Glomerular endothelial cell (primary cell): ENCODE results near the gene HECW1. TPM values are rescaled to one million over a fixed set of nuclear protein-coding genes. Genes with fewer than 3 reads are reported as not detected.

Experiments
- DNase-seq: peaks from one replicate; pipeline ENCODE4 v3.0.0-alpha.2; 2011; ENCODE audit warnings: low read depth, low spot score; ENCODE audit errors: extremely low read depth
- total RNA-seq: library from RNA; depleted of rRNA; stranded (reverse); fragments of >200 nt; gene quantifications from 2 replicates; pipeline ENCODE4 v1.2.3, GENCODE V29; 2015

The HECW1 gene
- total RNA-seq, 1 donor from 2014 or later = not detected

DNA sequence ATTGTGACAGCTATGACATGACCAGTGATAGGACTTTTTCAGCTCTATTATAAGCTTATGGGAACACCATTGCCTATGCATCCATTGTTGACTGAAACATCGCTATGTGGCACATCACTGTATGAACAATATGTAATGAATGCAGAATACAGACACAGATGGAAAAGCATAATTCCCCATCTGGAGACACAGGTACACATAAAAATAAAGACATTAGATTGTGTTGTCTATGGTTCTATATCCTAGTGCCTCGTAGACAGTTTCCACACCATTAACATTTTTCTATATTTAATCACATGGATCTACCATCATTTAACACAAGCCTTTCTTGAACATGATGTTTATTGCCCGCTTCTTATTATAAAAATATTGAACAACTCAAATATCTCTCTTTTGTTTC is 374.2 kb downstream of the HECW1 start:
- no peak for DNase-seq

DNA sequence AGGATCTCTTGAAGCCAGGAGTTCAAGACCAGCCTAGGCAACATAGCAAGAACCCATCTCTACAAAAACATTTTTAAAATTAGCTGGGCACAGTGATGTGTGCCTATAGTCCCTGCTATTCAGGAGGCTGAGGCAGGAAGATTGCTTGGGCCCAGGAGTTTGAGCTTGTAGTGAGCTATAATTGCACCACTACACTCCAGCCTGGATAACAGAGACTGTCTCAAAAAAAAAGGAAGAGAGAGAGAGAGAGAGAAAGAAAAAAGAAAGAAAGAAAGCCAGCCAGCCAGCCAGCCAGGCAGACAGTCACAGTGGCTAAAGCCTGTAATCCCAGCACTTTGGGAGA is 375.3 kb downstream of the HECW1 start:
- no peak for DNase-seq

DNA sequence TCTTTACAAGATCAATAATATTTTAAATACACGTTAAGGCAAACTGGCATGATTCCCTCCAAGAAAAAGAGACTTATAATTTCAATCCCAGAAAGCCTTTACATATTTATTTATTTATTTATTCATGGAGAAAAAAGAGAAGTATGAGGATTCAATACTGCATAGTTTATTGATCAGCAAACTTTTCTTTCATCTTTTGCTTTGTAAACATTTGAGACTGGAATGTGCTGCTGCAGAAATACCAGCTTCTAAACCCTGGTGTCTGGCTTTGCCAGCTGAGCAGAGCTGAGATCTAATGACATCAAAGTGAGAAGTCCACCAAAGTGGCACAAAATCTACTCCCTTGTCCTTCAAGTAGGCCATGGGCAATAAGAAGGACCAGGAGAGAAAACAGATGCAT is 376.8 kb downstream of the HECW1 start:
- DNase-seq = no peak

DNA sequence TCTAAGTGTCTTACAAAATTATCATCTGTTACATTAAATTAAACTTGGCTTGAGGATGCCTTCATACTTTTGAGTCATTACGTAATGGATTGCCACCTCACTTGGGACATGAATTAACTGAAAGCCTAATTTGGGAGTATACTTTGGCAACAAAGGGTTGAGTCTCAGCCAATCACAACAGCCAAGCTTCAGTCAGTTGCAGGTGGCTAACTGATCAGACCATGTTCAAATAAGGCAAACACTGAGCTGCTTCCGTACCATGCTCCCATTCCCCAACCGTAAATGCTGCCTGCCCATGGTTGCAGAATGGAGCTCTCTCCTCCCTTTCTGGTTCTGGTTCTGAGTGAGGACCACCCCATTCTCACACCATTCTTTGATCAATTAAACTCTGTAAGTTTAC is 377.6 kb downstream of the HECW1 start:
- DNase-seq = no peak

DNA sequence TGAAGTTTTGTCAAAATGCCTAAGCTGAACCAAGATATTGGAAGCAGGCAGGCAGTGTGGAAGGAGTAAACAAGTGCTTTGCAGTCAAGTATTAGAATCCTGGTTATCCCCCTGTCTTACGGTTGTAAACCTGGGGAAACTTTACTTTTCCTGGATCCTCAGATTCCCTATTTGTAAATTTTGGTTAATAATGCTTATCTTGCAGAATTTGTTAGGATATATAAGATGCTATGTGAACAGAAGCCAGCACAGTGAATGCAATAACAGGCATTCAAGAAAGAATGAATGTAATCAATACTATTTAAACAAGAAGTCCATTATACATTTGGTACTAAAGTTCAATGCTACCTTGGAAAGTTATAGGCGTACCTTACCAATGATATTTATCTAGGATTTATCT is 378.7 kb downstream of the HECW1 start:
- DNase-seq = no peak

DNA sequence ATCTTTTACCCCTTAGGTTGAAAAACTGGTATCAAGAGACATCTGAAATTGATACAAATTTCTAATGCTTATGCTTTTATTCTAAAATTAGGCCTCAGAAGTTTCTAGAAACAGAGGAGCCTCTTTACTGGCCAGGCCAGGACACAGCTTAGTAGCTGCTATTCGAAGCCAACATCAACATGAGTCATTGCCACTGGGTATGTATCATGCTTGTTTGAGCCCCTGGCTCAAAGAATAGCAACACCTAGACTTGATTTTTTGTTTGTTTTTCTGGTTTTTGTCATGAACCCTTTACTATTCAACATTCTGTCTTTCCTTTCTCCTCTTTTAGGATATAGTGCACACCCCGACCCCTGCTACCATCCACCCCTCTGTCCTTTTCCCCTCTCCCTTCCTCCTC is 379.5 kb downstream of the HECW1 start:
- DNase-seq = no peak

DNA sequence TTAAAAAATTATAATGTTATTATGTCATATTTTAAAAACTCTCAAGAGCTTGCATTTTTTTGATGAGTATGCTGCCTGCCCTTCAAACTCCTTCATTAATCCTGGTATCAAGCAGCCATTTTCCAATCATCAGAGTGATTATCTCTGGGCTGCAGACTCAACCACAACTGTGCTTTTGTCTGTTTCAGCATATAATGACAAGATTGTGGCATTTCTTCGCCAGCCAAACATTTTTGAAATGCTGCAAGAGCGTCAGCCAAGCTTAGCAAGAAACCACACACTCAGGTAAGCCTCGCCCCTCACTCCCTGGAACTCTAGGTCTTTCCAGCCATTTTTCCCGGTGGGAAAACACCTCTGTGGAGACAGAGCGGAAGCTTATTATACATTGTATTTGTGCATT is 380.4 kb downstream of the HECW1 start:
- no peak for DNase-seq

DNA sequence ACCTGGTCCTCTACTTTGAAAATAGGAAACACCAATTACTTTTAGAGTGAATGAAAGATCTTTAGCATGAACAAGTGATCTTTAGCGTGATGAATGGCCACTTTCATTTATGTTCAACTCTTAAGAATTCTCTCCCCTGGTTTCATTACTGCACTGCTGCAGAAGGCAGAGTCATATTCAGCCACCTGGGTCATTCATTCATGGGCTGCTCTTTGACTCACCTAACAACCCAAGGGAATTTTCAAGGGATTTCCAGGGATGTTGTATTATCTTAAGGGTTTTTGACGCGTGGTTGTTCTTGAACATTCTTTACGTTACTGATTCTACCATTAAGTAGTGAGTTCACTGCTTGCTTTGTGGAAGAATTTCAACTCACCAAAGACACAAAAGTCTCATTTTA is 383.1 kb downstream of the HECW1 start:
- no peak for DNase-seq

DNA sequence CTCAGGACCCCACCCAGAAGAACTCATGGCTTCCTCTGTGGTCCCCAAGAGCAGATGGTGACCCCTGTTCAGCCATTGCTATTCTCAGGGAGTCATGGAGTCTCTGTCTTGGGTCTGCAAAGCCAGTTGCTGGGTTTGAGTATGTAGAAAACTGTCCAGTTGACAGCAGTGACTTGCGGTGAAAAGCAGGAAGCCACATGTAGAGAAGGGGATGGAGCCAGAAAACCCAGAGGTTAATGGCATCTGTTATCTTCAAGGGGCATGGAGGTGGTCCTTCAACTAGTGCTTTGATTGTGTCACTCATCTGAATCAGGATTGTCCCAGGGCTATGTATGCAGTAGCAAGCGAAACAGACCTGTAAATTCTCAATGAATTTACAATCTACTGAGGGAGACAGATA is 384.1 kb downstream of the HECW1 start:
- DNase-seq = no peak

DNA sequence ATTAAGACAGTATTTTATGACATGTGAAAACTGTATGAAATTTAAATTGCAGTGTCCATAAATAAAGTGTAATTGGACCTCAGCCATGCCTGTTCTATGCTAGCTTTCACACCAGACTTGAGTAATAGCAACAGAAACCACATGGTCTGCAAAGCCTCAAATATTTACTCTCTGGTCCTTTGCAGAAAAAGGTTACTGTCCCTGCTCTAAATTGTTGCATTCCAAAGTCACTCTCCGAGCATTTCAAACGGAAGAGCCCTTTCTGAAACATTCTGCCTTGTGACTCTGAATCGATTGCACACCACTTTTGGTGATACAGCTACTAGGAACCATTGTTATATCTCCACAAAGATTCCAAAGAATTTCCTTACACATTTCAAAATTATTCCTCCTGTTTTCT is 389.4 kb downstream of the HECW1 start:
- DNase-seq = no peak

DNA sequence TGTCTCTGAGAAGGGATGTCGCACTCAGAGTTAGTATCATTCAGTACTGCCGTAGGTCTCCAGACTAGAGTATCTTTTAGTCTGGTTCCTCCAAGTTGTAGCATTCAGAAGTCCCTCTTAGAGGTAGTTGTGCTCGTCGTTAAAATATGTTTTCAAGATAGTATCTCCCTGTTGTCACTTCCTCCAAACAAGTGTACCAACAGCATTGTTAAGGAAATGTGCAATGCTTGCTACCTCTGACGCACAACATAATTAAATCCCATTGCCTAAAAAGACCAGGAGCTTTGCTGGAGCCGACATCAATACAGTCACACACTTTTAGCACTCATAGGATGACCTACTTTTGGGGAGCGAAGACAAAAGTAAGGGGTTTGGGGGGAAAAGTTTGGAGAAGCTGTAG is 390.5 kb downstream of the HECW1 start:
- DNase-seq = no peak

DNA sequence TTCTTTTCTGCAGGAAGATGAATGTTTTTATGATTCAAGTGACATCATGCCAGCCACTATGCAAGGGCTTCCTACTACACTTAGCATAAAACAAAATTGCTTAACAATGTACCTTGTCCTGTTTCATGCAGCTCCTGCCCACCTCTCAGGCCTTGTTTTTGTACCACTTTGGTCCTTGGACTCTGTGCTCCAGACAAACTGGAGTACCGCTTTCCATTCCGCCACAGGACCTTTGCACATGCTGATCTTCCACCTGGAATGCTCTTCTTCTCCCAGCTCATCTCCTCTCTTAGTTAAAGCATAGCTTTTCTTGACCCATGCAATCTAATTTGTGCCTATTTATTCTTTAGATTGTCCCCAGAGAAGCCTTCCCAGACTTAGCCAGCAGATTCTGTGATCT is 393.0 kb downstream of the HECW1 start:
- no peak for DNase-seq

DNA sequence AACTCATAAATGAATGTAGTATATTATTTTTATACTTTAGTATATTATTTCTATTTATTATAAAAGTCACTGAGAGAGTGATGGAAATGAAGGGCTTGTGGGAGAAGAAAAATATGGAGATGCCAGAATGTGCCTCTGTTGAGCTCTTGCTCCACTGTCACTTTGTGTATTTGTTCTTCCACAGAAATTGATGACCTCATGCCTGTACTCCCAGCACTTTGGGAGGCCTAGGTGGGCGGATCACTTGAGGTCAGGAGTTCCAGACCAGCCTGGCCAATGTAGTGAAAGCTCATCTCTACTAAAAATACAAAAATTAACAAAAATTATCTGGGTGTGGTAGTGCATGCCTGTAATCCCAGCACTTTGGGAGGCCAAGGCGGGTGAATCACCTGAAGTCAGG is 394.0 kb downstream of the HECW1 start:
- DNase-seq = no peak

DNA sequence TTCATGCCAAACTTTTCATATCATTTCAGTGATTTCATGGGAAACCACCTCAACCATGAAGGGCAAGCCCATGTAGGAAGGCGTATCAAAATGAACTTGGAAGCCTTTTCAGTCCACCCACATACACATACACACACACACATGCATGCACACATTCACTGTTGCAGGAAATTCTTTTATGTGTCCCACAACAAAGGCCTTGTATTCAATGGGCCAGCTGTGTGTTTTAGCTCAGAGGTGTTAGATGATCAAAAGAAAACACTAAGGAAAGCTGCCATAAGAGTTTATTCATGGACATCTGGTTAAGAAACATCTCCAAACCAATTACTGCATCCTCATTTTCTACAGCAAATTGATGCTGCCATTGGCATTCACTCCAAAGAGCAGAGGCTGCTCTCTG is 396.0 kb downstream of the HECW1 start:
- no peak for DNase-seq

DNA sequence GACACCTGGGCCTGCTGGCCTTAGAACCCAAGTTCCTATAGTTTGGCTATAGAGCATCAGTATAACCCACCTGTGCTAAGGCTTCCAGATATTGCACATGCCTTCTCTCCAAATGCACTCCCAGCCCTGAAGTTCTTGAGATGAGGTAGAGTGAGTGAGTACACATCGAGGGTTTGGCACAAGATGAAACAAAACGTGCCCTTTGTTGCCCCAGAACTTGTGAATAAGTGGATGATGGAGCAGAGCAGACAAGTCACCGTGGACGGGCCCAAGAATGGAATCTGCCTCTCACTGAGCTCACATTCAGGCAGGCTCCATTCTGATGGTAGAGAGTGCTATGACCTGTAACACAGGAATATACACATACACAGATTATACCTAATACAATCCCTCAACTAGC is 397.5 kb downstream of the HECW1 start:
- no peak for DNase-seq

DNA sequence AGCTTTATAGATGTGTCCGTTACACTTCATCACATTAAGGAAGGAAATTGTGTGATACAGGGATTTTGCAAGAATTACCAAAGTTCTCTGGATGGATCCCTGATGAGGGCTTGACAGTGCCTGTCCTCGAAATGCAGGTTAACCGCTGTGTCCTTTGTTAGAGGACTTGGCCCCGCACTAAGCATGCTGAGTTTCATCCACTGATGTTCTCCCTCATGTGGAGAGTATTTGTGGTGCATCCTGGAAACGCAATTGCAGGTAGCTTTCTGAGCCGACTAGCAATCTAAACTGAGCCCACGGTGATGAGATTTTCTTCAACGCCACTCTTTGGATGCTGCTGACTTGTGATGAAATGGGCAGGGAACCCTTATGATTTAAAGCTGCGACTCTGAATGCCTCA is 398.6 kb downstream of the HECW1 start:
- no peak for DNase-seq

DNA sequence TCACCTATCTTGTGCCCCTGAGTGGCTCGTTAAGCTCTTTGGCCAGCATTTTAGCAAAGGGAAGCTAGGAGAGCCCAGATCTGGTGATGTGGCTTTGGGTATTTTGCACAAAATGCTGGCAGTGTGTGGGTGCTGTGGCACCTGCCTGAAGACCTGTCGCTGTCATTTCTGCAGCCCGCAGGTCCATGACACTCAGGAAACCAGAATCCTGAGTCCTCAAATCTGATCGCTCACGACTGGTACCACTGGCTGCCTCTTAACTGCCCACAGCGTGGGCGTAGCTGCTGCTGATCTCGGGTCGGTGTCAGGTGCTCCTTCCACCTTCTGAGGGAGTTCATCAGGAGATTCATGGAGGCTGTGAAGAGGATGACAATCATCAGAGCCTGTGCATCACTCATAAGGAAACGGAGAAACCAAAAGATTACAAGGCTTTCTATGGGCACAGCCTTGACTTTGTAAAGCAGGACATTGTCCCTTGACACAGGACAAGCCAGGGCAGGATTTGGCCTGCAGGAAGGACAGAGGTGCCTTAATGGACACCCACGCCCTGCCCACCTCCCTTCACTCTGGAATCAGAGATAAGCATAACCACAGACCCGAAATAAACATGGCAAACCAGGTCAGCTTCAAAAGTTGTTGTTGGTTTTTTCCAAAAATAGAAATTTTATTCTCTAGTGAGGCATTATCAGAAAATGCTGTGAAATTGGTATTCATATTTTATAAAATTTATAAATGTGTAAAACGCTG is 399.5 kb downstream of the HECW1 start:
- DNase-seq = no peak

DNA sequence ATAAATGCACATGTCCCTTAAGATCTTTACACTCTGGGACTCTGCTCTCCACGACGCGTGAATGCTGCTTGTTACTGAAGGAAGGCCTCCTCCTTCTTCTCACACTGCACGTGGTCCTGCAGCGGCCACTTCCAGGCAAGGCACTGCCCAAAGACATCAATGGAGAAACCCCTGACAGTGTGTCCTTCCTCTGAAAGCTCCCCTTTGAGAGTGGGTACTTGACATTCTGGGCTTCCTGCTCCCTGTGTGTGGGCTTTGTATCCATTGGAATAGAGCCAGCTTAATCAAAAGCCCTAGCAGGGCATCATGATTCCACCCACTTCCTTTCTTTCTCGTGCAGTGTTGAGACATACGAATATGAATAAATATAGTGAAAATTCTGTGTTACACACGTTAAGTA is 400.8 kb downstream of the HECW1 start:
- DNase-seq = no peak

DNA sequence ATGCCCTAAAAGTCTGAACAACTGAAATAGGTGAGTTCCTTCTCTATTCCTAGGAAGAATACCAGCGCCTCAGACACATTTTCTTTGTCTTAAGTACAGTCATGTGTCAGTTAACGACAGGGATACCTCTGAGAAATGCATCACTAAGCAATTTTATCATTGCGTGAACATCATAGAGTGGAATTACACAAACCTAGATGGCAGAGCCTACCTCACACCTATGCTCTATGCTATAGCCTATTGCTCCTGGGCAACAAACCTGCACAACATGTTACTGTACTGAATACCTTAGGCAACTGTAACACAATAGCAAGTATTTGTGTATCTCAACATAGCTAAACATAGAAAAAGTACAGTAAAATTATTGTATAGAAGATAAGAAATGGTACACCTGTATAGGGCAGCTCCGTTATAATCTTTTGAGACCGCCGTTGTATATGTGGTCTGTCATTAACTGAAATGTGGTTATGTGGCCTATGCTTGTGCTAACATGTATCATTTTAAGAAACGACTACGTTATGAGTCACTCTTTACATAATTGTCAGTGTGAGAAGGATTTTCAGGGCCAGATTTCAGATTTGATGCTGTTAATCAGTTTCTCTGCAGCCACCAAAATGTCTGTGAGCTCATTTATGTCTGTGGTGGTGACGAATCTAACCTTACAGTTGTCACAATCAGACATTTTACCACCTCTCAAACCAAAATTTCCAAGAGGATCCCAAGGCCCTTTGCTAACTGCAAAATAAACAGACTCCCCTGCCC is 404.3 kb downstream of the HECW1 start:
- DNase-seq = no peak

DNA sequence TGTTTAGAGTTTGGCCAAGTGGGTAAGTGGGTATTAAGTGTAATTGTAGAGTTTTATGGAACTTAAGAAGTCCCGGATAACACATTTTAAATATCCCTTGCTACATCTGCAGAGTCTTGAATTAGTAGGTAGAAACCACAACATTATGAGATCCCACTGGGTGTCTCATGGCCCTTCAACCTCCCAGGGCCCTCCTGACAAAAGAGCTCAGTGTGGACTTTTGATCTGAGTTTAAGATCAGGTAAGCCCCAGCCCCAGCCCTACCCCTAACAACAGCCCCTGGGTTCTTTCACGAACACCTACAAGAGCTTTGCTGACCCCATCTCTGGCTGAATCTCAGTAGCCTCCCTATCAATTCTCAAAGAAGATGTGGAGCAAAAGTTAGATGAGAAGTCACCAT is 405.0 kb downstream of the HECW1 start:
- no peak for DNase-seq

DNA sequence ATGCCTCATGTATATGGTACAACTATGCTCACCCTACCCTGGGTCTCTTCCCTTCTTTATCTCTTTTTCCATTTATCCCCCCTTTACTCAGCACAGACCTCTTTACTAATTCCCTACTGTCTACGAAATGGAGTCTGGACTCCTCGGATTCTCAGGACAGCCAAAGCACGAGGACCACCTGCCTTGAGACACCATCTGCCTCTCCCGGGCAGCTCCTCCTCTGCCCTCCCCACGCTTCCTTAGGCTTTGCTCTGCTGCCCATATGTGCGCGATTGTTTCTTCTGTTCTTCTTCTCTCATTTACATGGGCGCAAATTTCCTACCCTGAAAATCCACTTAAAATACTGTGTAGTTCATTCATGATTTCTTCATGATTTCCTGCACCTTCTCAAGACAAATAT is 407.8 kb downstream of the HECW1 start:
- DNase-seq = no peak

DNA sequence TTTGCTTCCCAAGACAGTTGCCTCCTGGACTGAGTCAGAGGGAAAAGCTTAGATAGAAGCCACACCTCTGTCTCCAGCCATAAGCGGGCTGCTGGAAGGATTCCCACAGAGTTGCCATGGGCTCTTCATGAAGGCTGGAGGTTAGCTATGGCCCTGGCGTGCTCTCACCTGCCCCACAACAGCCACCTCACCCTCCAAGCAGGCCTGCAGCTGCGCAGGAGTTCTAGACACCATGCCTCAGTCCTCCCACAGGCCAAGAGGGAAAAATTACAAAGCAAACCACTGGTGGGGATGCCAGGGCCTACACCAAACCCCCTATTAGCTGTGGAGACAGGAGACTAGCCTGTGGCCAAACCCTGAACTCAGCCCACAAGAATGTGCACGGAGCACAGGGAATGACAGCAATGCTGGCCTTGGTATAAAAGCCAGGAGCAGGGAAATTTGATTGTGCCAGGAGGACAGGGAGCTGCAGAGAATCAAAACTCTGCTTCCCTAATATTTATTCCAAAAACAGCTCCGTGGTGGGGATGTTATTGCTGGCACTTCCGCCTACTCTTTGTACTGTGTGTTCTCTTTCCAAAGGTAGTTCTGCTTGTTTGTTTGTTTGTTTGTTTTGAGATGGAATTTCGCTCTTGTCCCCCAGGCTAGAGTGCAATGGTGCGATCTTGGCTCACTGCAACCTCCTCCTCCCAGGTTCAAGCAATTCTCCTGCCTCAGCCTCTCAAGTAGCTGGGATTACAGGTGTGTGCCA is 410.1 kb downstream of the HECW1 start:
- DNase-seq = no peak
